ENCODE data around the gene PHACTR2. TPM values are rescaled to one million over a fixed set of nuclear protein-coding genes. Genes with fewer than 3 reads are reported as not detected.
"Not testable (repeated sequence)": the region's sequence is repeated elsewhere in the genome, so short reads cannot be mapped to it uniquely, and the experiment has no call there.

Gene PHACTR2
- total and polyA plus RNA-seq, 10 of the 15 experiments (the other 5 are each of a cell fraction or from before 2014, with no cell fraction given), result 1.4 to 19.1 (median 5.3) TPM

GRCh38 chr6:143664171-143664570 is 13.6 kb upstream of the PHACTR2 start (continued):
- TF ChIP-seq, protein P1, sequence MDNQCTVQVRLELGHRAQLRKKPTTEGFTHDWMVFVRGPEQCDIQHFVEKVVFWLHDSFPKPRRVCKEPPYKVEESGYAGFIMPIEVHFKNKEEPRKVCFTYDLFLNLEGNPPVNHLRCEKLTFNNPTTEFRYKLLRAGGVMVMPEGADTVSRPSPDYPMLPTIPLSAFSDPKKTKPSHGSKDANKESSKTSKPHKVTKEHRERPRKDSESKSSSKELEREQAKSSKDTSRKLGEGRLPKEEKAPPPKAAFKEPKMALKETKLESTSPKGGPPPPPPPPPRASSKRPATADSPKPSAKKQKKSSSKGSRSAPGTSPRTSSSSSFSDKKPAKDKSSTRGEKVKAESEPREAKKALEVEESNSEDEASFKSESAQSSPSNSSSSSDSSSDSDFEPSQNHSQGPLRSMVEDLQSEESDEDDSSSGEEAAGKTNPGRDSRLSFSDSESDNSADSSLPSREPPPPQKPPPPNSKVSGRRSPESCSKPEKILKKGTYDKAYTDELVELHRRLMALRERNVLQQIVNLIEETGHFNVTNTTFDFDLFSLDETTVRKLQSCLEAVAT (IDR thresholded peaks at IDR 0.05), result no peak
- TF ChIP-seq RUNX3 (IDR thresholded peaks at IDR 0.05; ENCODE audit: low read length) (no peak), CREM (IDR thresholded peaks at IDR 0.05; ENCODE audit: low read depth) (no peak)

GRCh38 chr6:143666007-143666406 is 11.8 kb upstream of the PHACTR2 start:
- SMC1A ChIA-PET (ENCODE audit: uncharacterized antibody, unreplicated experiment); DNase-seq (ENCODE audit: low read depth, low spot score); H3K36me3 ChIP-seq (ENCODE audit: control insufficient read depth in 2 of 2, insufficient read depth in 2 of 2, low read length in 1 of 2); RAD21 ChIA-PET (ENCODE audit: unreplicated experiment); H2AFZ ChIP-seq (ENCODE audit: control insufficient read depth, low read depth, low read length); FAIRE-seq; H3K9ac ChIP-seq (ENCODE audit: control insufficient read depth, insufficient read depth, low read length); H3K4me1 ChIP-seq (ENCODE audit: control insufficient read depth, insufficient read depth, low read length); BruUV-seq (replicated peaks); intact Hi-C loops (cut with micrococcal nuclease; ENCODE audit: unreplicated experiment); H3K79me2 ChIP-seq (ENCODE audit: control insufficient read depth, insufficient read depth, low read length); H3K4me3 ChIP-seq; H3K27ac ChIP-seq (ENCODE audit: control insufficient read depth, insufficient read depth); in situ Hi-C loops (cut with MboI); H3K4me2 ChIP-seq (ENCODE audit: control insufficient read depth, insufficient read depth); H3K27me3 ChIP-seq (replicated peaks in 1 of 2; ENCODE audit: control insufficient read depth in 2 of 2, insufficient read depth in 2 of 2, low read length in 1 of 2); H3K9me3 ChIP-seq (replicated peaks; ENCODE audit: control insufficient read depth, insufficient read depth, low read length); CTCF ChIA-PET; H4K20me1 ChIP-seq (ENCODE audit: control insufficient read depth, insufficient read depth); POLR2A ChIA-PET; ATAC-seq: not testable (repeated sequence)
- 83% methylated on average over 1 of the region's 1 CpG for WGBS (ENCODE audit: insufficient coverage, insufficient replicate concordance, low lambda C conversion rate, missing lambda C conversion rate)

GRCh38 chr6:143669483-143669882 is 8.3 kb upstream of the PHACTR2 start:
- BruUV-seq (replicated peaks); H3K36me3 ChIP-seq (ENCODE audit: control insufficient read depth in 2 of 2, insufficient read depth in 2 of 2, low read length in 1 of 2); H3K27me3 ChIP-seq (replicated peaks in 1 of 2; ENCODE audit: control insufficient read depth in 2 of 2, insufficient read depth in 2 of 2, low read length in 1 of 2); CTCF ChIA-PET; POLR2A ChIA-PET; H3K4me3 ChIP-seq; intact Hi-C loops (cut with micrococcal nuclease; ENCODE audit: unreplicated experiment); H3K9ac ChIP-seq (ENCODE audit: control insufficient read depth, insufficient read depth, low read length); DNase-seq (ENCODE audit: low read depth, low spot score); FAIRE-seq; in situ Hi-C loops (cut with MboI); H3K27ac ChIP-seq (ENCODE audit: control insufficient read depth, insufficient read depth); H3K79me2 ChIP-seq (ENCODE audit: control insufficient read depth, insufficient read depth, low read length); ATAC-seq; SMC1A ChIA-PET (ENCODE audit: uncharacterized antibody, unreplicated experiment); H3K9me3 ChIP-seq (replicated peaks; ENCODE audit: control insufficient read depth, insufficient read depth, low read length); H4K20me1 ChIP-seq (ENCODE audit: control insufficient read depth, insufficient read depth); H3K4me1 ChIP-seq (ENCODE audit: control insufficient read depth, insufficient read depth, low read length); H3K4me2 ChIP-seq (ENCODE audit: control insufficient read depth, insufficient read depth); H2AFZ ChIP-seq (ENCODE audit: control insufficient read depth, low read depth, low read length); RAD21 ChIA-PET (ENCODE audit: unreplicated experiment): not testable (repeated sequence)
- 0% methylated on average over 1 of the region's 1 CpG for WGBS (ENCODE audit: insufficient coverage, insufficient replicate concordance, low lambda C conversion rate, missing lambda C conversion rate)
